GM21786 (cell line): ENCODE measurements around the gene SLC35E2B.
"Not testable (repeated sequence)": the region's sequence is repeated elsewhere in the genome, so short reads cannot be mapped to it uniquely, and the experiment has no call there.

Experiments
- ATAC-seq: cut with Tn5 transposase; IDR thresholded peaks from one replicate; pipeline ENCODE4 v1.9.1; 2021; ENCODE audit not compliant: unreplicated experiment

SLC35E2B gene

DNA sequence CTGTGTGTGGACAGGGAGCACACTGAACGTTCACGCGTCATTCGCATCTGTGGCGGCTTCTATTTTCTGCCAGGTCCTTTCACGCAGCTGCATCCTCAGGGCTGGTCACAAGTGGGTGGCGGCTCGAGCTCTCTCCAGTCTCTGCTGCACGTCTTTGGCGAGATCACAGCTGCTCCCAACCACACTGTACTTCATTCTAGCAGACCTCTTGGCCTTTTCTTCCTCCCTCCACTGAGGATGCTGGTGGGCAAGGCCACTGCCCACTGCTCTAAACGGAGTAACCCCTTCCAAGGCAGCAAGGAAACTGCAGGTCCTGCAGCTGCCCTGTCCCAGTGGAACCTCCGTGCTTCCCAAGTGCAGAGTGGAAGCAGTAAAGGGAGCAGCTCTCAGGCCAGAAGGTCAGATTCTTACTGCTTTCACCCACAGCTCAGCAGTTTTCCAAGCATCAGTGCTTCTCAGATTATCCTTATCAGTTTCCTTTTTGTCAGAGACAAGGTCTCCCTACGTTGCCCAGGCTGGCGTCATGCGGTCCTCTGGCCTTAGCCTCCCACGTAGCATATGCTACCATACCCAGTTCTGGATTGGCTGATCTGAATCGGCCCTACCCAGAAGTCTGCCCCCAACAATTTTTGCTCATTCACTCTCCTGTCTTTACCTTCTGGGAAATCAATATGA is 44.9 kb downstream of the SLC35E2B start:
- ATAC-seq, result not testable (repeated sequence)

DNA sequence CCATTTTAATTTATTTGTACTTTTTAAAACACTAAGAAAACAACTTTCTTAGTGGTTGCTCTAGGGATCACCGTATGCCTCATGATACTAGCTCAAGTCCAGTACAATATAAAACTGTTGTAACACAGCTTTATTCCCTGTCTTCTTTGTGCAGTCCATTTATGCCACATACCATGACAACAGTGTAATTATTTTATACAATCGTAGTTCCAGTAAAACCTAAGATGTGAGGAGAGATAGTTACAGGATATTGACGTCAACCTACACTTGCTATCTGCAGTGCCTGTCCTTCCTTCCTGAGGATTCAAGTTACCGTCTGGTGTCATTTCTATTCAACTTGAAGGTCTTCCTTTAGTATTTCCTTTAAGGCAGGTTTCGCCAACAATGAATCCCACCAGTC is 46.3 kb downstream of the SLC35E2B start:
- ATAC-seq, result not testable (repeated sequence)

DNA sequence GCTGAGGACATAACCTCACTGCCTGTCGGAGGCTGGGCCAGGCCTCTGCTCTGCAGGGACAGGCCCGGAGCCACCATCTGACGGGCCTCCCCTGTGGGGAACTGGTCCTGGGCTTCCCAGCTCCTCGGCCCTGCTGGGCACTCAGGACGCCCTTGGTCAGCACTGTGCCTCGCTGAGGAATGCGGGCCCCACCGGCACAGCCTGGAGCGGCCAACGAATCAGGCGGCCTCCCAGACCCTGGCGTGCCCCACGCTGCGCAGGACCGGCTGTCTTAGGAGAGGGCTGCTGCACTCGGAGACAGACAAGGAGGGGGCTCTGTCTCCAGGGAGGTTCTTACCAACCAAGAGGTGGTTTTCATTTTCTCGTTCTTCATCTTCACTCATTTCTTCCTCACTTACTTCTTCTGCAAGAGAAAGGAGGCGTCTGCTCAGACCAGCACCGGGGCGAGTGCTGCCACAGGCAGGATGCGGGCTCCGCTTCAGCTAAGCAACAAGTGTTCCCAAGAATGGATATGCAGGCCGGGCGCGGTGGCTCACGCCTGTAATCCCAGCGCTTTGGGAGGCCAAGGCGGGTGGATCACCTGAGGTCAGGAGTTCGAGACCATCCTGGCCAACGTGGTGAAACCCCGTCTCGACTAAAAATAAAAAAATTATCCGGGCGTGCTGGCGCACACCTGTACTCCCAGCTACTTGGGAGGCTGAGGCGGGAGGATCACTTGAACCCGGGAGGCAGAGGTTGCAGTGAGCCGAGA is 51.7 kb downstream of the SLC35E2B start:
- ATAC-seq, result not testable (repeated sequence)

DNA sequence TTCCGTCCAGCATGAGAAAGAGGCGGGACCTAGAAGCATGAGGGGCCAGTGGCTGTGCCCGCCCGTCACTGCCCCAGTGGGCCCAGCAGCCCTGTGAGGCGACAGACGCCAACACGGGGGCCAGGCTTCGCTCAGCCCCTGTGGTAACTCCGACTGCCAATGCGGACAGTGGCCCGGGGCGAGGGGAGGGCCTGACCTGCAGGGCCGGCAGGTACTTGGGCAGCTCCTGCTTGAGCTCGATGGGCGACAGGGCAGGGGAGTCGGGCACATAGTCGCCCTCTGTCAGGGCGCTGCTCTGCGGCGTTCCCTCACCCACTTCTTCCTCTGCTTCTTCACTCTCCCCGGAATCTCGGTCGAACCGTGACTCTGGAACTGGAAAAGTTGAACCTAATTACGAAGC is 52.5 kb downstream of the SLC35E2B start:
- ATAC-seq, result not testable (repeated sequence)

DNA sequence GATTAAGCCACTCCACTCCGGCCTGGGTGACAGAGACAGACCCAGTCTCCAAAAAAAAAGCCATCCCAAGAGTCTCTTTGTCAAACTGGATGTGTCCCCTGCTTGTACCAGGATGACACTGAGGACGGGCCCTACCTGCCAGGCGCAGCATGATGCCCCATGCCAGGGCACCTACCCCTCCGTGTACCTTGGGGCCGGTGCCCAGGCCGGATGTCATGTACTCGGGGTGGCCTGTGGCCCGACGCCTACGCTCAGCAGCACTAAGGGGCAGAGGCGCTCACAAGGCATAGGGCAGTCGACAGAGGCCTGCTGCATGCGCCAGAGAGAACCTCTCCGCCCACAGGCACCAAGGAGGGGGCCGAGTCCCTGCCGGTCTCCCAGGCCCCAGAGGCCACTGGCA is 53.2 kb downstream of the SLC35E2B start:
- ATAC-seq, result not testable (repeated sequence)

DNA sequence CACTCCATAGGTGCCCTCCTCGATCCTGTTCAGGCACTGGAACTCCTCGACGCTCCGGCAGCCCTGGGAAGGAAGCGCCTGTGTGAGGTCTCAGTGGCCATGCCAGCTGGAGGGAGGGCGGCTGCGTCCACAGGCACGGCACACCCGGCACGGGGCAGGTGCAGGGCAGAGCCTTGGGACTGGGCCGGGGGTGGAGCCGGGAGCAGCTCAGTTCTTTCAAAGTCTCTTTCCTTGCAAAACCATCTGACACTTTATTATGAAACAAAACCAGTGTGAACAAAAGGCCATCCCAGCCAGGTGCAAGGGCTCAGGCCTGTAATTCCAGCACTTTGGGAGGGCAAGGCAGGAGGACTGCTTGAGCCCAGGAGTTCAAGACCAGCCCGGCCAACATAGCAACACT is 54.1 kb downstream of the SLC35E2B start:
- ATAC-seq, result not testable (repeated sequence)

DNA sequence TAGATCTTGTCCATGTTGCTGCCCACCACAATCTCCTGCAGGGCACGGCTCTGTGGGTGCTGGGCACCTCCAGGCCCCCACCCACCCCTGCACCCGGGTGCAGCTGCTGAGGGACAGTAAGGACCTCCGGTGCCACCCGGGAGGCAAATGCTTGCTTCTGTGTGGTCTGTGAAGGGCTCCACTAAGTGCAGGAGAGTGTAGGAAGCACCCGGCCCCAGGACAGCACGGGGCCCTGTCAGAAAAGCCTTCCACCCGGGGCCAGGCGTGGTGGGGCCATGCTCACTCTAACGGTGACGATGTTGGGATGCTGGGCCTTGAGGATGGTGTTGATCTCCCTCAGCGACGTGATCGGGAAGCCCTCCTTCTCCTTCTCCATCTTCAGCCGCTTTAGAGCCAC is 55.1 kb downstream of the SLC35E2B start:
- not testable (repeated sequence) for ATAC-seq

DNA sequence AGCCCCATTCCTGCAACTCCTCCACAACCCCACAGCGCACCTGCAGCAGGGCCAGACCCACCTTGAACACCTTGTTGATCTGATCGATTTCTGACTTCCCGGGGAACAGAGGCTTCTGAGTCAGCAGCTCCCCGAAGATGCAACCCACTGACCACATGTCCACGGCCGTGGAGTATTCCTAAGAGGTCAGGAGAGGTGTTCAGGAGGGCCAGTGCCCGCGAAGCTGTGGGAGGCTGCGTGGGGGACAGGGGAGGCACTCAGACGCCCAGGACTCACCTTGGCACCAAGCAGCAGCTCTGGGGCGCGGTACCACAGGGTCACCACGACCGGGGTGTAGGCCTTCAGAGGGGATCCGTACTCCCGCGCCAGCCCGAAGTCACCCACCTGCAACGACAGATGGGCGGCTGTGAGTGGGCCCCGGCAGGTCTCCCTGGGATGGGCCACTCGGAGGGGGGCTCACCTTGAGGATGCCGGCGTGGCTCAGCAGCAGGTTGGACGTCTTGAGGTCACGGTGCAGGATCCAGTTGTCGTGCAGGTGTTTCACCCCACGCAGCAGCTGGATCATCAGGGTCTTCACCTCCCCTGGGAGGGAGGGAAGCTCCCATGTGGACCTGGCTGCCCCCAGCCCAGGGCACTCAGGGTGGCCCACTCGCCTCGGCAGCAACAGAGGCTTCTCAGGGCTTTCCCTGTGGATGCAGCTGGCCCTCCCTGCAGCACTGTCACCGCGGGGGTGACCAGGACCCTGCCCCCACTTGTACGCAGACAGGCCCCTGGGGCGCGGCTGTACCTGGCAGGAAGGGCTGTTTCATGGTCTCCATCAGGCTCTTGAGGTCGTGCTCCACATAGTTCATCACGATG is 55.7 kb downstream of the SLC35E2B start:
- not testable (repeated sequence) for ATAC-seq

DNA sequence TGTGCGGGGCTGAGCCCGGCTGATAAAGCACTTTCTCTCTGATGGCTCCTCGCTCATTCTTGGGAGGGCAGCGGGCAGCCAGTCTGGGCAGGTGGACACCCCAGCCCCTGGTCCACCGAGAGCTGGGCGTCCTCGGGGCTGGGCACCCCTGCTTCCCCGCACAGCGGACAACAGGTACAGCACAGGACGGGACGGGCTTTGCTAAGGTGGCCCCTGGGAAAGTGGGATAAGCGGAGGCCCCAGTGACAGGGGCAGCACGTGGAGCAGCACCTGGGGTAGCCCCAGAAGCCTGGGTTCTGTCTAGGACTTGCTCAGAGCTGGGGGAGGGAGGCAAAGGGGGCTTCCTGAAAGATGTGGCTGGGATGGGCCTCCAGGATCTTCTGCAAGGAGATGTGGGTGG is 58.0 kb downstream of the SLC35E2B start:
- ATAC-seq, result not testable (repeated sequence)

DNA sequence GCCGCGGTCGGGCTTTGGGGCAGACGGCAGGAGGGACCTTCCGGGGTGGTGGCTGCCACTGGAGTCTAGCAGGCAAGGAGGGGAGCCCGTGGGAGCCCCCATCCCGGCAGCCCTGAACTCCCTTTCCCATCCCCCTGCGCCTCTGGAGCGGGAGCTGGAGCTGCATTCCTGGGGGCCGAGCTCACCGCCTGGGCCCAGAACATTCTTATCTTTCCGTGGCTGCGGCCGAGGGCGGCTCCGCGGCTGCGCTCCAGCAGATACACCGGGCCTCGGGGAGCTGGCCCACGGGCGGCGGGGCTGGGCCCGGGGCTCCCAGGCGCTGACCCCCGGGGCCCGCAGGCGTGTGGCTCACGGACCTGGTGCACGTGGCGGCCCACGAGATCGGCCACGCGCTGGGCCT is 59.2 kb downstream of the SLC35E2B start:
- not testable (repeated sequence) for ATAC-seq

DNA sequence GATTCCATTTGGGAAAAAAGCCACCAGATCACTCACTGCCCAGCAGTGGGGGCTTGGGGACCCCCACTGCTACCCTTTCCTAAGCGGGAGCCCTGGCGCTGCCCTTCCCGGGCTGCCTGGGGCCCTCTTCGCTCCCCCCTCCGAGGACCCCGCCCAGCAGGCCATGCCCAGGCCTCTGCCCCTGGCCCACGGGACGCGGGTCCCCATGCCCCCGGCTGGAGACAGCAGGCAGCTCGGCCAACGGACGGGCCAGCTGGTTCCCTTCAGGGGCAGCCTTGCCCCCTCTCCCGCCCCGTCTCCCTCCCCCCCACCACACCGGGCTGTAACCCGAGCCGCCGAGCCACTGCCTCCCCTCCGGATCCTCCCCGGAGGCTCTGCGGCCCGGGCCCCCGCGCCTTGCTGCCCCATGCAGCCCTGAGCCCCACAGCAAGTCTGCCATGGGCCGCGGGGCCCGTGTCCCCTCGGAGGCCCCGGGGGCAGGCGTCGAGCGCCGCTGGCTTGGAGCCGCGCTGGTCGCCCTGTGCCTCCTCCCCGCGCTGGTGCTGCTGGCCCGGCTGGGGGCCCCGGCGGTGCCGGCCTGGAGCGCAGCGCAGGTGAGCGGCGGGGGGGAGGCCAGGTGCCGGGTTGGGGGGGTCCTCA is 60.7 kb downstream of the SLC35E2B start, which contains the start of gene MMP23B:
Gene MMP23B, plus strand, starts transcription at position 392 of the 639 bp plus-strand sequence. Its CDS starts 46 bp downstream, at position 438.
- no peak for ATAC-seq

DNA sequence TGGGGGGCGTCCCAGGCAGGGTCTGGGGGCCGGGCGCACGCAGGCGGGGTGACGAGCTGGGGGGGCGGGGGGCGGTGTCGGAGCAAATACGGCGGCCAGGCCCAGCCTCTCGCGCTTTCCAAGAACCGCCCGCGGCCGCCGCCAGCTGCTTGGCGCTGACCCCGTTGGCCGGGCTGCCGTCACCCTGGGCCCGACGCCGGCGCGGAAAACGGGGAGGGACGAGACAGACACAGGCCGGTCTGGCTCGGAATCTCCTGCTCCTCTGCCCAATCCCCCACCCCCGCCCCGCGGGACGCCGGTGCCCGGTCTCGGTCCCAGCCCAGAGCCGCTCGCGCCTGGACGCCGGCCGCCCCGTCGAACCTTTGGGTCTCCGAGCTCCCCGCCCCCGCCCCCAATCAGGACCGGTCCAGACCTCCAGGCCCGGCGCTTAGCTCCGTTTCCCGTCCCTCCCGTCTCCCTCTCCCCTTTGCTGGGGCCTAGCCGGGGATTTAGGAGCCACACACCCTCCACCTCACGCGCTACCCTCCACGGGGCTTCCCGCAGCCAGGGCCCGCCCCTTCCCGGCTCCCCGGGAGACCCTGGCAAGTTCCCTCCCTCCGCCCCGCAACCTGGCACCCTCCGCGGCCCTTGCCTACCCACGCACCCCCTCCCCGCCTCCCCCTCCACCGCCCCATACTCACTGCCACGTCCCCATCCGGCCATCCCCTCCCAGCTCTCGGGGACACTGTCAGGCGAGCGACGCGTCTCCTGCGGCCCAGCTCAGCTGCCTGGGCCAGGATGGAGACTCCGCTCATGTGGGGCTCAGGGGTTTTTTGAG is 61.4 kb downstream of the SLC35E2B start:
- ATAC-seq, result no peak

DNA sequence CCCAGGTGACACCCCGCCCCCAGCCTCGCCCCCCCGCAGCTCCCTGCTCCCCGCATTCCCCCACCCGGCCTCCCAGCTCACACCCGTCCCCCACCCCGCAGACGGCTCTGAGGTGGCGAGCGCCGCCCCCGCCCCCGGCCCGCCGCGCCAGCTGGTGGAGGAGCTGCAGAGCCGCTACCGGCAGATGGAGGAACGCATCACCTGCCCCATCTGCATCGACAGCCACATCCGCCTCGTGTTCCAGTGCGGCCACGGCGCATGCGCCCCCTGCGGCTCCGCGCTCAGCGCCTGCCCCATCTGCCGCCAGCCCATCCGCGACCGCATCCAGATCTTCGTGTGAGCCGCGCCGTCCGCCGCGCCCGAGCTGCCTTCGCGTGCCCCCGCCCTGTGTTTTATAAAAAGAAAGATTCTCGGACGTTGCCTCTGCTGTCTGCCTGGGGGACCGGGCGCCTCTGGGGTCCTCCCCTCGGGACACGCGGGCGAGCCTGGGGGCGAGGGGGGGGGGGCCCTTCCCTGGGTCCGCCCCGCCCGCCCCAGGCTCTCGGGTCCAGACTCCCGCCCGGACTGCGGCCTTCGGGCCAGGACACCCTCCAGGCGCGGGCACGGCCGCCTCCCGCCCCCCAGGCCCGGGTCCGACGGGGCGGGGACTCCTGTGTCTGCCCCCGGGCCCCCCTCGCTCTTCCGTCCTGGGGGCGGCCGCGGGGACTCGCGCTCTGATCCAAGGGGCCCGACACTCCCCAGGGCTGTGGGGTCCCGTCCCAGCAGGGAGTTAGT is 62.2 kb downstream of the SLC35E2B start:
- peak; percentile 63 for ATAC-seq

DNA sequence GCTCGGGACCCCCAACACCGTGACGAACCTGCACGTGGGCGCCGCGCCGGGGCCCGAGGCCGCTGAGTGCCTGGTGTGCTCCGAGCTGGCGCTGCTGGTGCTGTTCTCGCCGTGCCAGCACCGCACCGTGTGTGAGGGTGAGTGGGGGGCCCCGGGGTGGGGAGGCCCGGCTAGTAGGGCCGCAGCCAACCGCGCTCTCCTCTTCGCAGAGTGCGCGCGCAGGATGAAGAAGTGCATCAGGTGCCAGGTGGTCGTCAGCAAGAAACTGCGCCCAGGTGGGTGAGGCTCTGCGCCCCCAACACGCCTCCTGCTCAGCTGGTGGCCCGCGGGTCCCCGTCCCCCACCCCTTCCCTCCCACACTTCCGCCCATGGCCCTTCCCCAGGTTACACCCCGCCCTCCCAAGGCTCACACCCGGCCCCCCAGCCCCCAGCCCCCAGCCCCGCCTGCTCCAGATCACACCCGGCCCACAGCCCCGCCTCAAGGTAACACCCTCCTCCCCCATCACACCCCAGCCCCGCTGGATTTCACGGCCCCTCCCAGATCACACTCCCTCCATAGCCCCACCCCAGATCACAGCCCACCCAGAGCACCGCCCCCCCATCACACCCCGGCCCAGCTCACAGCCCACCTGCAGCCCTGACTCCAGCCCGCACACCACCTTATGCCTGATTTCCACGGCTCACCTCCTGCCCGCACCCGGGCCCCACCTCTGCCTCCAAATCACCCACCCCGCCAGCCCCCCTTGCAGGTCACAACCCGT is 63.0 kb downstream of the SLC35E2B start:
- no peak for ATAC-seq

DNA sequence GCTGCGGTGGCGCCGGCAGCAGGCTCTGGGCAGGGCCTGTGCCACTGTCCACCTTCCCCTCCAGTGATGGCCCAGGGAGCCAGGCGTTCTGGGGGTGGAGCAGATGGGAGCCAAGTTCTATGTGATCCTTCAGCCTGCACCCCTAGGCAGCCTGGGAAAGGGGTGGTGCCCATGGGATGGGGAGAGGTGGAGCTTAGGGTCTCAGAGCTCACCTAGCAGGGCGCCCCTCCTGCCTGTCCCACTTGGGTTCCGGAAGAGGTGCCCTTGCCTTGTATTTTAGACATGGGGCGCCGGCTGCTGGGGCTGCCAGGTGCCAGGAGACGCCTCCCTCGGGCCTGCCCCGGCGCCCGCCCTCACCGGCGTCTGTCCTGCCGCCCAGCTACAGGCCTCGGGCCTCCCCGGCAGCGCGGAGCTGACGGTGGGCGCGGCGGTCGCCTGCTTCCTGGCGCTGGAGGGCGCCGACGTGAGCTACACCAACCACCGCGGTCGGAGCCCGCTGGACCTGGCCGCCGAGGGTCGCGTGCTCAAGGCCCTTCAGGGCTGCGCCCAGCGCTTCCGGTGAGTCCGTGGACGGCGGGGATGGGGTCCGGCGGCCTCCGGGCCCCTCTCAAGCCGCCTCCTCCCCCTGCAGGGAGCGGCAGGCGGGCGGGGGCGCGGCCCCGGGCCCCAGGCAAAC is 63.7 kb downstream of the SLC35E2B start:
- no peak for ATAC-seq

DNA sequence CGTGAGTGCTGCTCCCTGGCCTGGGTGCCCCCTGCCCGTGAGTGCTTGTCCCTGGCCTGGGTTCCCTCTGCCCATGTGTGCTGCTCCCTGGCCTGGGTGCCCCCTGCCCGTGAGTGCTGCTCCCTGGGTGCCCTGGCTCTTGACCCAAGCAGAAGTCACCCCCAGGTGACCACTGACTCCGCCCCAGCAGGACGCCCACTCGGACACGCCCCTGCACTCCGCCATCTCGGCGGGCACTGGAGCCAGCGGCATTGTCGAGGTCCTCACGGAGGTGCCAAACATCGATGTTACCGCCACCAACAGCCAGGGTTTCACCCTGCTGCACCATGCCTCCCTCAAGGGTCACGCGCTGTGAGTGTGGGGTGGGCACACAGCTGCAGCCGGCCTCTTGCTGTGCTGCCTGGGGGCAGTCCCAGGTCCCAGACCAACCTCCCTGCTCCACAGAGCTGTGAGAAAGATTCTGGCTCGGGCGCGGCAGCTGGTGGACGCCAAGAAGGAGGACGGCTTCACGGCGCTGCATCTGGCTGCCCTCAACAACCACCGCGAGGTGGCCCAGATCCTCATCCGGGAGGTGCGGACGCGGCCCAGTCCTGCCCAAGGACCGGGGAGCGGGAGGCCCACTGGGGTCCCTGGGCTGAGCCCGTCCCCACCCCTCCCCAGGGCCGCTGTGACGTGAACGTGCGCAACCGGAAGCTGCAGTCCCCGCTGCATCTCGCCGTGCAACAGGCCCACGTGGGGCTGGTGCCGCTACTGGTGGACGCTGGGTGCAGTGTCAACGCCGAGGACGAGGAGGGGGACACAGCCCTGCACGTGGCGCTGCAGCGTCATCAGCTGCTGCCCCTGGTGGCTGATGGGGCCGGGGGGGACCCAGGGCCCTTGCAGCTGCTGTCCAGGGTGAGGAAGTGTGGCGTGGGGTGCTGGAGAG is 64.5 kb downstream of the SLC35E2B start:
- no peak for ATAC-seq

DNA sequence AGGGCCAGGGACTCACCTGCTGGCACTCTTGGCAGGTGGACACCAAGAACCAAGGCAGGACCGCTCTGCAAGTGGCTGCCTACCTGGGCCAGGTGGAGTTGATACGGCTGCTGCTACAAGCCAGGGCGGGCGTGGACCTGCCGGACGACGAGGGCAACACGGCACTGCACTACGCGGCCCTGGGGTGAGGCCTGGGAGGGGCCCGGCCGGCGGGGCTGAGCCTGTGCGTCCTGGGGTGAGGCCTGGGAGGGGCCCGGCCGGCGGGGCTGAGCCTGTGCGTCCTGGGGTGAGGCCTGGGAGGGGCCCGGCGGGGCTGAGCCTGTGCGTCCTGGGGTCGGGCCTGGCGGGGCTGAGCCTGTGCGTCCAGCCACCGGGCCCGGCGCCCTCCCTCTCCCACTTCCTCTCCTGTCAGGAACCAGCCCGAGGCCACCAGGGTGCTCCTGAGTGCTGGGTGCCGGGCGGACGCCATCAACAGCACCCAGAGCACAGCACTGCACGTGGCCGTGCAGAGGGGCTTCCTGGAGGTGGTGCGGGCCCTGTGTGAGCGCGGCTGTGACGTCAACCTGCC is 65.2 kb downstream of the SLC35E2B start:
- no peak for ATAC-seq
